Thymus (tissue), 11 donors: Measurements from ENCODE around the gene WNK2. TPM values are rescaled to one million over a fixed set of nuclear protein-coding genes. Genes with fewer than 3 reads are reported as not detected.
"Not testable (repeated sequence)": the region's sequence is repeated elsewhere in the genome, so short reads cannot be mapped to it uniquely, and the experiment has no call there.

ENCODE experiments used
- DNase-seq, 9 donors: peaks; one replicate each; pipeline ENCODE4 v3.0.0-alpha.2; 2013; ENCODE audit warnings: low spot score in 9 of 9, low read depth in 6 of 9, missing footprints in 1 of 9
- H3K27ac ChIP-seq, 2 donors: one replicate each; pipeline ENCODE4 v1.5.1; 2013; ENCODE audit warnings: control low read depth in 1 of 2, low read depth in 1 of 2, low read length in 1 of 2, mild to moderate bottlenecking in 1 of 2, moderate library complexity in 1 of 2
- H3K27me3 ChIP-seq, 2 donors: one replicate each; pipeline ENCODE4 v1.5.1; 2013; ENCODE audit warnings: low read length in 1 of 2; ENCODE audit not compliant: control insufficient read depth in 2 of 2, insufficient read depth in 1 of 2
- H3K36me3 ChIP-seq, 2 donors: one replicate each; pipeline ENCODE4 v1.5.1; 2013; ENCODE audit warnings: low read length in 1 of 2, mild to moderate bottlenecking in 1 of 2, moderate library complexity in 1 of 2; ENCODE audit not compliant: control insufficient read depth in 2 of 2, insufficient read depth in 2 of 2
- H3K4me1 ChIP-seq, 2 donors: one replicate each; pipeline ENCODE4 v1.5.1; 2013; ENCODE audit warnings: low read length in 2 of 2; ENCODE audit not compliant: control insufficient read depth in 2 of 2, insufficient read depth in 2 of 2
- H3K4me3 ChIP-seq, 2 donors: one replicate each; pipeline ENCODE4 v1.5.1; 2013; ENCODE audit warnings: low read length in 2 of 2, control low read depth in 1 of 2, mild to moderate bottlenecking in 1 of 2
- H3K9me3 ChIP-seq, 2 donors: one replicate each; pipeline ENCODE4 v1.5.1; 2013; ENCODE audit warnings: low read length in 1 of 2, mild to moderate bottlenecking in 1 of 2; ENCODE audit not compliant: control insufficient read depth in 2 of 2, insufficient read depth in 1 of 2
- WGBS: extraction: QIAGEN DNeasy Blood & Tissue Kit; methylation state at CpG from one replicate; pipeline ENCODE4 v1.1.7; 2013; 5-methylcytosine and 5-hydroxymethylcytosine counted together
- polyA plus RNA-seq: library from polyadenylated mRNA; stranded (reverse); fragments of 200-250 nt; gene quantifications from one replicate; pipeline ENCODE4 v1.2.3, GENCODE V29; 2013
- total RNA-seq: library from RNA; stranded (reverse); fragments of 120-200 nt; gene quantifications from one replicate; pipeline ENCODE4 v1.2.4, GENCODE V29; 2013
- donor health status: healthy.

WNK2 gene
- total and polyA plus RNA-seq, 2 donors: 9.1 to 12.5 TPM

DNA sequence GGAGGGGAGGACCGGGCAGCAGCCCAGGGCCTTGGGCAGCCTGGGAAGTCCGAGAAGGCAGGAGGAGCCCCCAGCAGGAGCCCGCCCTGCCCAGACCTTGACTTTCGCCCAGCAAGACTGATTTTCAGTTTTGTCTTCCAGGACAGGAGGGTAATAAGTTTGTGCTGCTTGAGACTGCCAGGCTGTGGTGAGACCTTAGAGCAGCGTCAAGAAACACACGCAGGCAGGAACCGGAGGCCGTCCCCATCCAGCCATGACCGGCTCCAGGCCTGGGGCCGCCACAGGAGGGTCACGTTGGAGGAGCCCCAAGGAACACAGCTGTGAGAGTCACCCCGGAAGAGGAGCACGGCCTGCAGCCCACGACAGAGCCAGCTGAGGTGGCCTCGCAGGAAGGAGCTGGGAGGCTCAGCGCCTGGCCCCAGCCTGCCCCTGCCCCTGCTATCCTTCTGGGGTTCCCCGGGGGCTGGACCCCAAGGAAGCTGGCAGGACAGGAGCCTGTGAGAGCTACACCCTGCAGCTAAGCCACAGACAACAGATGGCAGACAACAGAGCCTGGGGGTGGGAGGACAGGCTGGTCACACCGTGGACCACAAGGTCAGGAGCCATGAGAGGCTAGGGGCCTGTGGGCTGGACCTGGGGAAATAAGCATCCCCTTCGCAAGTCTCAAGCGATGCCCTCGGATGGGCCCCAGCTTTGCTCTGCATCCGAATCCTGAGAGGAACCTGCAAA, 141.5 kb downstream of the WNK2 start:
- 95% methylated on average over 22 of the region's 22 CpGs for WGBS
- Histone ChIP-seq H3K4me1 (peaks cover 0 to 1% of the 10 kb centered on the region in 2 donors), H3K27me3 (peaks cover 0 to 5% of the 10 kb centered on the region in 2 donors), H3K27ac (no peak overlapping the region), H3K4me3 (no peak overlapping the region), H3K9me3 (no peaks in the 10 kb centered on the region), H3K36me3 (no peaks in the 10 kb centered on the region)
- DNase-seq: no peak

- WGBS: 96% methylated on average over 9 of the region's 9 CpGs
- no peaks in the 10 kb centered on the region for H3K4me1 ChIP-seq
- no peak for DNase-seq
These were observed 142.1 kb downstream of the WNK2 start for GRCh38 chr9:93326056-93326455.

GRCh38 chr9:93326654-93327053, 142.7 kb downstream of the WNK2 start:
- Histone ChIP-seq H3K27ac (no peak overlapping the region), H3K4me1 (no peaks in the 10 kb centered on the region), H3K36me3 (no peaks in the 10 kb centered on the region), H3K9me3 (no peaks in the 10 kb centered on the region), H3K4me3 (no peak overlapping the region), H3K27me3 (peaks cover 0 to 5% of the 10 kb centered on the region in 2 donors)
- no peak for DNase-seq
- 96% methylated on average over 13 of the region's 13 CpGs for WGBS

More at GRCh38 chr9:93326056-93326455, 142.1 kb downstream of the WNK2 start:
- Histone ChIP-seq H3K27me3 (peaks cover 0 to 5% of the 10 kb centered on the region in 2 donors), H3K9me3 (no peaks in the 10 kb centered on the region), H3K36me3 (no peaks in the 10 kb centered on the region), H3K4me3 (no peak overlapping the region), H3K27ac (no peak overlapping the region)

- Histone ChIP-seq H3K4me3 (no peak overlapping the region), H3K36me3 (no peaks in the 10 kb centered on the region), H3K9me3 (no peaks in the 10 kb centered on the region), H3K4me1 (no peaks in the 10 kb centered on the region), H3K27me3 (peaks cover 0 to 2% of the 10 kb centered on the region in 2 donors), H3K27ac (no peak overlapping the region)
- no peak for DNase-seq
- 93% methylated on average over 7 of the region's 7 CpGs for WGBS
These were observed 145.8 kb downstream of the WNK2 start for GRCh38 chr9:93329629-93330280.

- Histone ChIP-seq H3K4me3 (no peak overlapping the region), H3K4me1 (no peaks in the 10 kb centered on the region), H3K27ac (no peak overlapping the region), H3K36me3 (no peaks in the 10 kb centered on the region), H3K27me3 (no peaks in the 10 kb centered on the region), H3K9me3 (no peaks in the 10 kb centered on the region)
- no peak for DNase-seq
- 92% methylated on average over 4 of the region's 4 CpGs for WGBS
These were observed 148.4 kb downstream of the WNK2 start for GRCh38 chr9:93332317-93332716.

GRCh38 chr9:93336720-93337119, 152.8 kb downstream of the WNK2 start:
- Histone ChIP-seq H3K36me3 (no peaks in the 10 kb centered on the region), H3K4me3 (no peak overlapping the region), H3K4me1 (no peaks in the 10 kb centered on the region), H3K27ac (no peak overlapping the region), H3K9me3 (peaks cover 4 to 7% of the 10 kb centered on the region in 2 donors), H3K27me3 (no peaks in the 10 kb centered on the region)
- DNase-seq: no peak
- WGBS: 83% methylated on average over 7 of the region's 7 CpGs

DNA sequence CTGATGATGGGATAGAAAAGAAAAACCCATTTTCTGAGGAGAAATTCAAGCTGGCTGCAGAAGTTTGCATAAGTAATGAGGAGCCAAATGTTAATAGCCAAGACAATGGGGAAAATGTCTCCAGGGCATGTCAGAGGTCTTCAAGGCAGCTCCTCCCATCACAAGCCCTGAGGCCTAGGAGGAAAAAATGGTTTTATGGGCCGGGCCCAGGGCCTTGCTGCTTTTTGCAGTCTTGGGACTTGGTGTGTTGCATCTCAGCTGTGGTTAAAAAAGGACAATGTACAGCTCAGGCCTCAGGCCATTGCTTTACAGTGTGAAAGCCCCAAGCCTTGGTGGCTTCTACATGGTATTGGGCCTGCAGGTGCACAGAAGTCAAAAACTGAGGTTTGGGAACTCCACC, 154.3 kb downstream of the WNK2 start:
- H3K27ac ChIP-seq, H3K4me1 ChIP-seq, H3K27me3 ChIP-seq, H3K9me3 ChIP-seq, H3K36me3 ChIP-seq, DNase-seq, H3K4me3 ChIP-seq: not testable (repeated sequence)
- WGBS: 66% methylated on average over 1 of the region's 1 CpG

DNA sequence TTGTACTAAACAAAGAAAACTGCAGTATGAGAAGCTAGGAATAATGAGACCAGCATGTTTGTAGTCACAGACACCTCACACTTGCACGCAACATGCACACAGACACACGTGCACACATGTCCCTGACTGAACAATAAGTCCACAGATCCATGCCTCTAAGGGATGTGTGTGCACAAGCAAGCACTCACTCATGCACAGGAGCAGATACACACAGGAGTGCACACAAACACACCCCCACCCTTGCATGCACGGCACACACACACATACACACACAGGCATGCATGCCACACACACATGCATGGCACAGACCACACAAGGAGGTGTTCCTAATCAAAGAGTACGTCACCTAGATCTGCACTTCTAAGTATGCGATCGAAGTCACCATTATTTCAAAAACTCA, 156.2 kb downstream of the WNK2 start:
- Histone ChIP-seq H3K27me3 (peaks cover 0 to 9% of the 10 kb centered on the region in 2 donors), H3K4me3 (no peak overlapping the region), H3K36me3 (no peaks in the 10 kb centered on the region), H3K27ac (no peak overlapping the region), H3K4me1 (no peaks in the 10 kb centered on the region), H3K9me3 (peaks cover 4 to 7% of the 10 kb centered on the region in 2 donors)
- WGBS: 97% methylated on average over 6 of the region's 6 CpGs
- no peak for DNase-seq

GRCh38 chr9:93341820-93342219, 157.9 kb downstream of the WNK2 start:
- 65% methylated on average over 5 of the region's 5 CpGs for WGBS
- H3K27ac ChIP-seq, H3K36me3 ChIP-seq, H3K9me3 ChIP-seq, H3K4me1 ChIP-seq, DNase-seq, H3K4me3 ChIP-seq: not testable (repeated sequence)
- peaks cover 14 to 27% of the 10 kb centered on the region in 2 donors for H3K27me3 ChIP-seq
